ENCODE measurements around the gene HOGA1. TPM values are rescaled to one million over a fixed set of nuclear protein-coding genes. Genes with fewer than 3 reads are reported as not detected.
"Not testable (repeated sequence)": the region's sequence is repeated elsewhere in the genome, so short reads cannot be mapped to it uniquely, and the experiment has no call there.

Gene HOGA1
- total RNA-seq, 1 donor from 2014 or later = 18.7 TPM

GRCh38 chr10:97632949-97633884 lies 49.0 kb downstream of the HOGA1 start, which contains the start of gene MORN4:
TSS of gene MORN4 (minus strand) at chr10:97633500. CDS start at chr10:97619653, 13,847 bp downstream.
- DNase-seq (peak; percentile 95), ATAC-seq (ENCODE audit: poor library complexity) (peak; percentile 100)
- intact Hi-C loops (cut with DNase I) = no loop called here

- ATAC-seq (ENCODE audit: poor library complexity) (peak; percentile 7), DNase-seq (no peak)
Measured at GRCh38 chr10:97633921-97634320, 49.7 kb downstream of the HOGA1 start.

GRCh38 chr10:97635577-97635976 lies 51.4 kb downstream of the HOGA1 start:
- ATAC-seq (ENCODE audit: poor library complexity) (no peak), DNase-seq (no peak)
- intact Hi-C loops (cut with DNase I) = no loop called here

More at GRCh38 chr10:97633921-97634320, 49.7 kb downstream of the HOGA1 start:
- intact Hi-C loops (cut with DNase I) = no loop called here

- ATAC-seq (ENCODE audit: poor library complexity); intact Hi-C loops (cut with DNase I); DNase-seq: not testable (repeated sequence)
Measured at GRCh38 chr10:97639090-97639489, 54.9 kb downstream of the HOGA1 start.

GRCh38 chr10:97640174-97640867 lies 56.1 kb downstream of the HOGA1 start, which contains the start of gene PI4K2A:
TSS of gene PI4K2A (plus strand) at chr10:97640671. CDS start at chr10:97640743, 72 bp downstream.
- ATAC-seq (ENCODE audit: poor library complexity) (peak; percentile 99), DNase-seq (peak; percentile 99)
- intact Hi-C loops (cut with DNase I) = no loop called here

GRCh38 chr10:97640868-97641811 lies 57.0 kb downstream of the HOGA1 start:
- intact Hi-C loops (cut with DNase I) = no loop called here
- peak; percentile 56 for ATAC-seq (ENCODE audit: poor library complexity)
- peak; percentile 46 for DNase-seq

GRCh38 chr10:97642471-97643159 lies 58.4 kb downstream of the HOGA1 start:
- intact Hi-C loops (cut with DNase I) = not testable (repeated sequence)

GRCh38 chr10:97643441-97643985 lies 59.3 kb downstream of the HOGA1 start:
- intact Hi-C loops (cut with DNase I) = no loop called here
- ATAC-seq (ENCODE audit: poor library complexity) = no peak
- DNase-seq = no peak

More at GRCh38 chr10:97642471-97643159, 58.4 kb downstream of the HOGA1 start:
- not testable (repeated sequence) for DNase-seq; ATAC-seq (ENCODE audit: poor library complexity)

- intact Hi-C loops (cut with DNase I) = no loop called here
- DNase-seq (no peak), ATAC-seq (ENCODE audit: poor library complexity) (no peak)
Measured at GRCh38 chr10:97644936-97645335, 60.7 kb downstream of the HOGA1 start.

- ATAC-seq (ENCODE audit: poor library complexity) = no peak
- intact Hi-C loops (cut with DNase I) = no loop called here
- no peak for DNase-seq
Measured at GRCh38 chr10:97647556-97647955, 63.4 kb downstream of the HOGA1 start.

GRCh38 chr10:97648562-97649404 lies 64.6 kb downstream of the HOGA1 start:
- no peak for DNase-seq
- ATAC-seq (ENCODE audit: poor library complexity) = peak; percentile 76
- intact Hi-C loops (cut with DNase I) = no loop called here

- ATAC-seq (ENCODE audit: poor library complexity); DNase-seq; intact Hi-C loops (cut with DNase I): not testable (repeated sequence)
Measured at GRCh38 chr10:97649405-97649750, 65.2 kb downstream of the HOGA1 start.

GRCh38 chr10:97650726-97651125 lies 66.5 kb downstream of the HOGA1 start:
- DNase-seq (no peak), ATAC-seq (ENCODE audit: poor library complexity) (peak; percentile 16)
- intact Hi-C loops (cut with DNase I) = no loop called here

- intact Hi-C loops (cut with DNase I) = no loop called here
- DNase-seq = no peak
- no peak for ATAC-seq (ENCODE audit: poor library complexity)
Measured at GRCh38 chr10:97651773-97652172, 67.6 kb downstream of the HOGA1 start.

GRCh38 chr10:97656777-97657176 lies 72.6 kb downstream of the HOGA1 start:
- intact Hi-C loops (cut with DNase I) = no loop called here
- DNase-seq (no peak), ATAC-seq (ENCODE audit: poor library complexity) (no peak)

GRCh38 chr10:97659589-97659988 lies 75.4 kb downstream of the HOGA1 start:
- no peak for DNase-seq
- no peak for ATAC-seq (ENCODE audit: poor library complexity)
- intact Hi-C loops (cut with DNase I) = no loop called here

Data from Right ventricle myocardium superior (tissue), 1 donor.